ENCODE results near the gene COQ2.
"Not testable (repeated sequence)": the region's sequence is repeated elsewhere in the genome, so short reads cannot be mapped to it uniquely, and the experiment has no call there.

COQ2 gene

GRCh38 chr4:83240379-83240875, 44.2 kb downstream of the COQ2 start:
- Histone ChIP-seq H3K4me3 (ENCODE audit: low read length) (no peak overlapping the region), H3K4me1 (ENCODE audit: insufficient read depth, low read length) (peaks cover 3% of the 10 kb centered on the region; the same call in 1 of the 2 replicates), H3K9me3 (ENCODE audit: insufficient read depth, low read depth, low read length) (no peaks in the 10 kb centered on the region), H3K27ac (ENCODE audit: low read depth, low read length) (no peak overlapping the region), H3K36me3 (ENCODE audit: insufficient read depth, low read length) (no peaks in the 10 kb centered on the region), H3K9ac (ENCODE audit: low read depth, low read length) (no peak overlapping the region), H3K27me3 (ENCODE audit: insufficient read depth, low read length) (no peaks in the 10 kb centered on the region)
- 95% methylated on average over 4 of the region's 4 CpGs for WGBS

GRCh38 chr4:83238393-83239248, 46.0 kb downstream of the COQ2 start:
- WGBS, result 87% methylated on average over 4 of the region's 4 CpGs

GRCh38 chr4:83237591-83237990, 47.0 kb downstream of the COQ2 start:
- Histone ChIP-seq H3K9ac (ENCODE audit: low read depth, low read length) (no peak overlapping the region), H3K9me3 (ENCODE audit: insufficient read depth, low read depth, low read length) (no peaks in the 10 kb centered on the region), H3K27me3 (ENCODE audit: insufficient read depth, low read length) (no peaks in the 10 kb centered on the region), H3K4me3 (ENCODE audit: low read length) (no peak overlapping the region), H3K4me1 (ENCODE audit: insufficient read depth, low read length) (peaks cover 5% of the 10 kb centered on the region; the same call in 1 of the 2 replicates), H3K27ac (ENCODE audit: low read depth, low read length) (no peak overlapping the region), H3K36me3 (ENCODE audit: insufficient read depth, low read length) (no peaks in the 10 kb centered on the region)
- WGBS, result 90% methylated on average over 1 of the region's 2 CpGs

More at GRCh38 chr4:83238393-83239248, 46.0 kb downstream of the COQ2 start:
- no peaks in the 10 kb centered on the region for H3K9me3 ChIP-seq (ENCODE audit: insufficient read depth, low read depth, low read length)
- H3K27me3 ChIP-seq (ENCODE audit: insufficient read depth, low read length), result no peaks in the 10 kb centered on the region
- H3K9ac ChIP-seq (ENCODE audit: low read depth, low read length), result no peak overlapping the region
- H3K4me3 ChIP-seq (ENCODE audit: low read length), result no peak overlapping the region
- H3K27ac ChIP-seq (ENCODE audit: low read depth, low read length), result no peak overlapping the region
- H3K36me3 ChIP-seq (ENCODE audit: insufficient read depth, low read length), result no peaks in the 10 kb centered on the region
- H3K4me1 ChIP-seq (ENCODE audit: insufficient read depth, low read length), result peaks cover 5% of the 10 kb centered on the region; the same call in 1 of the 2 replicates

- H3K9me3 ChIP-seq (ENCODE audit: insufficient read depth, low read depth, low read length); H3K27me3 ChIP-seq (ENCODE audit: insufficient read depth, low read length); H3K4me3 ChIP-seq (ENCODE audit: low read length); H3K4me1 ChIP-seq (ENCODE audit: insufficient read depth, low read length); H3K9ac ChIP-seq (ENCODE audit: low read depth, low read length); H3K36me3 ChIP-seq (ENCODE audit: insufficient read depth, low read length); H3K27ac ChIP-seq (ENCODE audit: low read depth, low read length): not testable (repeated sequence)
- 93% methylated on average over 2 of the region's 3 CpGs for WGBS
These were observed 48.9 kb downstream of the COQ2 start for GRCh38 chr4:83235645-83236133.

GRCh38 chr4:83234902-83235644, 49.5 kb downstream of the COQ2 start:
- Histone ChIP-seq H3K4me3 (ENCODE audit: low read length) (no peak overlapping the region), H3K27ac (ENCODE audit: low read depth, low read length) (no peak overlapping the region)

GRCh38 chr4:83234387-83234786, 50.2 kb downstream of the COQ2 start:
- not testable (repeated sequence) for H3K36me3 ChIP-seq (ENCODE audit: insufficient read depth, low read length); H3K9ac ChIP-seq (ENCODE audit: low read depth, low read length); H3K4me1 ChIP-seq (ENCODE audit: insufficient read depth, low read length); H3K27ac ChIP-seq (ENCODE audit: low read depth, low read length); H3K4me3 ChIP-seq (ENCODE audit: low read length); H3K27me3 ChIP-seq (ENCODE audit: insufficient read depth, low read length); H3K9me3 ChIP-seq (ENCODE audit: insufficient read depth, low read depth, low read length)
- 78% methylated on average over 3 of the region's 3 CpGs for WGBS

More at GRCh38 chr4:83234902-83235644, 49.5 kb downstream of the COQ2 start:
- Histone ChIP-seq H3K9ac (ENCODE audit: low read depth, low read length) (no peak overlapping the region), H3K4me1 (ENCODE audit: insufficient read depth, low read length) (peaks cover 5% of the 10 kb centered on the region; the same call in 1 of the 2 replicates), H3K27me3 (ENCODE audit: insufficient read depth, low read length) (no peaks in the 10 kb centered on the region), H3K36me3 (ENCODE audit: insufficient read depth, low read length) (no peaks in the 10 kb centered on the region), H3K9me3 (ENCODE audit: insufficient read depth, low read depth, low read length) (no peaks in the 10 kb centered on the region)
- 72% methylated on average over 4 of the region's 4 CpGs for WGBS

- Histone ChIP-seq H3K4me3 (ENCODE audit: low read length) (no peak overlapping the region), H3K9ac (ENCODE audit: low read depth, low read length) (no peak overlapping the region), H3K27me3 (ENCODE audit: insufficient read depth, low read length) (no peaks in the 10 kb centered on the region), H3K4me1 (ENCODE audit: insufficient read depth, low read length) (peaks cover 5% of the 10 kb centered on the region; the same call in 1 of the 2 replicates), H3K27ac (ENCODE audit: low read depth, low read length) (no peak overlapping the region), H3K36me3 (ENCODE audit: insufficient read depth, low read length) (no peaks in the 10 kb centered on the region), H3K9me3 (ENCODE audit: insufficient read depth, low read depth, low read length) (no peaks in the 10 kb centered on the region)
- WGBS, result 87% methylated on average over 1 of the region's 1 CpG
These were observed 52.5 kb downstream of the COQ2 start for GRCh38 chr4:83232082-83232481.

- Histone ChIP-seq H3K9me3 (ENCODE audit: insufficient read depth, low read depth, low read length) (no peaks in the 10 kb centered on the region), H3K27me3 (ENCODE audit: insufficient read depth, low read length) (no peaks in the 10 kb centered on the region), H3K4me1 (ENCODE audit: insufficient read depth, low read length) (peaks cover 5% of the 10 kb centered on the region; the same call in 1 of the 2 replicates), H3K27ac (ENCODE audit: low read depth, low read length) (no peak overlapping the region), H3K4me3 (ENCODE audit: low read length) (no peak overlapping the region), H3K9ac (ENCODE audit: low read depth, low read length) (no peak overlapping the region), H3K36me3 (ENCODE audit: insufficient read depth, low read length) (no peaks in the 10 kb centered on the region)
- WGBS, result 86% methylated on average over 1 of the region's 1 CpG
These were observed 53.0 kb downstream of the COQ2 start for GRCh38 chr4:83231620-83232076.

- Histone ChIP-seq H3K9me3 (ENCODE audit: insufficient read depth, low read depth, low read length) (no peaks in the 10 kb centered on the region), H3K27me3 (ENCODE audit: insufficient read depth, low read length) (no peaks in the 10 kb centered on the region), H3K36me3 (ENCODE audit: insufficient read depth, low read length) (no peaks in the 10 kb centered on the region), H3K9ac (ENCODE audit: low read depth, low read length) (no peak overlapping the region), H3K4me3 (ENCODE audit: low read length) (no peak overlapping the region), H3K4me1 (ENCODE audit: insufficient read depth, low read length) (0 out of 2 replicates have a peak, but pooled peaks cover 3% of the 10 kb centered on the region), H3K27ac (ENCODE audit: low read depth, low read length) (no peak overlapping the region)
- 100% methylated on average over 2 of the region's 3 CpGs for WGBS
These were observed 53.7 kb downstream of the COQ2 start for GRCh38 chr4:83230928-83231327.

- Histone ChIP-seq H3K36me3 (ENCODE audit: insufficient read depth, low read length) (no peaks in the 10 kb centered on the region), H3K27ac (ENCODE audit: low read depth, low read length) (no peak overlapping the region), H3K4me3 (ENCODE audit: low read length) (no peak overlapping the region), H3K9me3 (ENCODE audit: insufficient read depth, low read depth, low read length) (no peaks in the 10 kb centered on the region), H3K9ac (ENCODE audit: low read depth, low read length) (no peak overlapping the region), H3K27me3 (ENCODE audit: insufficient read depth, low read length) (no peaks in the 10 kb centered on the region), H3K4me1 (ENCODE audit: insufficient read depth, low read length) (no peaks in the 10 kb centered on the region)
- WGBS, result 88% methylated on average over 3 of the region's 3 CpGs
These were observed 54.8 kb downstream of the COQ2 start for GRCh38 chr4:83229791-83230190.

- no peaks in the 10 kb centered on the region for H3K36me3 ChIP-seq (ENCODE audit: insufficient read depth, low read length)
- 100% methylated on average over 1 of the region's 1 CpG for WGBS
- H3K27ac ChIP-seq (ENCODE audit: low read depth, low read length), result no peak overlapping the region
These were observed 56.4 kb downstream of the COQ2 start for GRCh38 chr4:83228231-83228630.

More at GRCh38 chr4:83228231-83228630, 56.4 kb downstream of the COQ2 start:
- no peaks in the 10 kb centered on the region for H3K27me3 ChIP-seq (ENCODE audit: insufficient read depth, low read length)
- H3K4me1 ChIP-seq (ENCODE audit: insufficient read depth, low read length), result no peaks in the 10 kb centered on the region
- H3K9ac ChIP-seq (ENCODE audit: low read depth, low read length), result no peak overlapping the region
- H3K4me3 ChIP-seq (ENCODE audit: low read length), result no peak overlapping the region
- H3K9me3 ChIP-seq (ENCODE audit: insufficient read depth, low read depth, low read length), result no peaks in the 10 kb centered on the region

All from HUES64 (cell line).